ENCODE results near the gene LGALS3BP. TPM values are rescaled to one million over a fixed set of nuclear protein-coding genes. Genes with fewer than 3 reads are reported as not detected.

Gene LGALS3BP
- total and polyA plus RNA-seq, 7 donors, result 92.5 to 415 (median 180) TPM

- no peak for TF ChIP-seq POLR2AphosphoS5 (IDR thresholded peaks at IDR 0.05)
- no peak for TF ChIP-seq CTCF (IDR thresholded peaks at IDR 0.05)
- no peak for TF ChIP-seq EP300 (IDR thresholded peaks at IDR 0.05)
- no peak for TF ChIP-seq POLR2A (IDR thresholded peaks at IDR 0.05)
- peaks cover 0 to 7% (median 2%) of the 10 kb centered on the region in 4 donors for H3K4me1 ChIP-seq
- no peaks in the 10 kb centered on the region for H3K36me3 ChIP-seq
- 93 to 96% methylated on average over 12 of the region's 12 CpGs for whole genome bisulfite sequencing, 2 donors
- no peak for DNase-seq
- no peaks in the 10 kb centered on the region for H3K9me3 ChIP-seq
- intact Hi-C loops (cut with DNase I), result no loop called here
- no peaks in the 10 kb centered on the region for H3K27me3 ChIP-seq
- H3K27ac ChIP-seq, result no peak overlapping the region
- H3K4me3 ChIP-seq, result no peak overlapping the region
These were observed 19.9 kb downstream of the LGALS3BP start for GRCh38 chr17:78959803-78960202.

GRCh38 chr17:78958641-78959127 lies 21.0 kb downstream of the LGALS3BP start:
- intact Hi-C loops (cut with DNase I), result no loop called here
- no peak for DNase-seq
- 81 to 82% methylated on average over 7 of the region's 7 CpGs for WGBS, 2 donors
- no peaks in the 10 kb centered on the region for H3K27me3 ChIP-seq
- H3K9me3 ChIP-seq, result no peaks in the 10 kb centered on the region
- H3K4me1 ChIP-seq, result peaks cover 0 to 7% (median 3%) of the 10 kb centered on the region in 4 donors
- TF ChIP-seq POLR2AphosphoS5 (IDR thresholded peaks at IDR 0.05), result no peak
- no peak overlapping the region for H3K27ac ChIP-seq
- no peak overlapping the region for H3K4me3 ChIP-seq
- no peaks in the 10 kb centered on the region for H3K36me3 ChIP-seq

GRCh38 chr17:78957128-78957527 lies 22.6 kb downstream of the LGALS3BP start:
- intact Hi-C loops (cut with DNase I), result no loop called here
- no peak overlapping the region for H3K4me3 ChIP-seq
- H3K27ac ChIP-seq, result no peak overlapping the region
- no peak for DNase-seq
- H3K36me3 ChIP-seq, result no peaks in the 10 kb centered on the region
- TF ChIP-seq POLR2A (IDR thresholded peaks at IDR 0.05) (no peak), CTCF (IDR thresholded peaks at IDR 0.05) (no peak), POLR2AphosphoS5 (IDR thresholded peaks at IDR 0.05) (no peak), EP300 (IDR thresholded peaks at IDR 0.05) (no peak)
- H3K27me3 ChIP-seq, result no peaks in the 10 kb centered on the region
- peaks cover 0 to 16% (median 11%) of the 10 kb centered on the region in 4 donors for H3K4me1 ChIP-seq
- WGBS, 2 donors, result 76 to 81% methylated on average over 12 of the region's 12 CpGs
- H3K9me3 ChIP-seq, result no peaks in the 10 kb centered on the region

- peak; percentile 56 for DNase-seq
- Histone ChIP-seq H3K27ac (no peak overlapping the region), H3K4me1 (peaks cover 0 to 19% (median 16%) of the 10 kb centered on the region in 4 donors), H3K27me3 (no peaks in the 10 kb centered on the region), H3K9me3 (peaks cover 0 to under 1% (median 0%) of the 10 kb centered on the region in 4 donors), H3K4me3 (no peak overlapping the region), H3K36me3 (no peaks in the 10 kb centered on the region)
- no peak for TF ChIP-seq EP300 (IDR thresholded peaks at IDR 0.05)
- TF ChIP-seq POLR2A (IDR thresholded peaks at IDR 0.05), result no peak
- TF ChIP-seq POLR2AphosphoS5 (IDR thresholded peaks at IDR 0.05), result no peak
- TF ChIP-seq CTCF (IDR thresholded peaks at IDR 0.05), result no peak
- intact Hi-C loops (cut with DNase I), result no loop called here
- 86 to 92% methylated on average over 11 of the region's 11 CpGs for WGBS, 2 donors
These were observed 23.5 kb downstream of the LGALS3BP start for GRCh38 chr17:78956254-78956653.

GRCh38 chr17:78954684-78955083 lies 25.0 kb downstream of the LGALS3BP start:
- H3K27ac ChIP-seq, result no peak overlapping the region
- H3K27me3 ChIP-seq, result no peaks in the 10 kb centered on the region
- H3K9me3 ChIP-seq, result peaks cover 0 to 9% (median 4%) of the 10 kb centered on the region in 4 donors
- peaks cover 0 to 15% (median 13%) of the 10 kb centered on the region in 4 donors for H3K4me1 ChIP-seq
- no peak for DNase-seq
- H3K36me3 ChIP-seq, result no peaks in the 10 kb centered on the region
- intact Hi-C loops (cut with DNase I), result no loop called here
- TF ChIP-seq POLR2AphosphoS5 (IDR thresholded peaks at IDR 0.05) (no peak), POLR2A (IDR thresholded peaks at IDR 0.05) (no peak), EP300 (IDR thresholded peaks at IDR 0.05) (no peak), CTCF (IDR thresholded peaks at IDR 0.05) (no peak)
- no peak overlapping the region for H3K4me3 ChIP-seq
- WGBS, 2 donors, result 85 to 91% methylated on average over 14 of the region's 14 CpGs

All from sigmoid colon (tissue), 7 donors.